HepG2 (cell line): ENCODE measurements around the gene SPSB1. TPM values are rescaled to one million over a fixed set of nuclear protein-coding genes. Genes with fewer than 3 reads are reported as not detected.

Source experiments
- CENPT ChIP-seq: sonication (generic); formaldehyde crosslinking; IDR thresholded peaks from 2 replicates; pipeline ENCODE4 v1.8.0; 2022; ENCODE audit warnings: low read depth, mild to moderate bottlenecking, moderate library complexity, missing genetic modification reagents
- DR1 ChIP-seq: sonication (generic); formaldehyde crosslinking; IDR thresholded peaks from 2 replicates; pipeline ENCODE4 v1.8.0; 2021; ENCODE audit warnings: mild to moderate bottlenecking, missing genetic modification reagents, inconsistent platforms
- FOXC1 ChIP-seq: sonication (generic); formaldehyde crosslinking; IDR thresholded peaks from 2 replicates; pipeline ENCODE4 v1.8.0; 2022; ENCODE audit warnings: mild to moderate bottlenecking, missing genetic modification reagents, borderline replicate concordance
- FOXK1 ChIP-seq: sonication (generic); formaldehyde crosslinking; IDR thresholded peaks from 2 replicates; pipeline ENCODE4 v1.4.0; 2020; ENCODE audit warnings: low read depth, missing genetic modification reagents, borderline replicate concordance
- HOXA9 ChIP-seq: sonication (generic); formaldehyde crosslinking; IDR thresholded peaks from 2 replicates; pipeline ENCODE4 v1.8.1; 2022; ENCODE audit warnings: missing genetic modification reagents, mild to moderate bottlenecking, moderate library complexity, borderline replicate concordance
- JUN ChIP-seq: sonication (generic); formaldehyde crosslinking; IDR thresholded peaks from 2 replicates; pipeline ENCODE4 v1.4.0; 2020; ENCODE audit warnings: mild to moderate bottlenecking, missing genetic modification reagents
- MAF1 ChIP-seq: sonication (generic); formaldehyde crosslinking; IDR thresholded peaks from 2 replicates; pipeline ENCODE4 v1.5.0; 2020; ENCODE audit warnings: missing genetic modification reagents, borderline replicate concordance
- NPAS2 ChIP-seq: sonication (generic); formaldehyde crosslinking; IDR thresholded peaks from 2 replicates; pipeline ENCODE4 v1.8.0; 2022; ENCODE audit warnings: mild to moderate bottlenecking, missing genetic modification reagents, borderline replicate concordance
- NR1H2 ChIP-seq: sonication (generic); formaldehyde crosslinking; IDR thresholded peaks from 2 replicates; pipeline ENCODE4 v1.8.1; 2022; ENCODE audit warnings: low read depth, missing genetic modification reagents, borderline replicate concordance
- YEATS4 ChIP-seq: sonication (generic); formaldehyde crosslinking; IDR thresholded peaks from 2 replicates; pipeline ENCODE4 v1.4.0; 2020; ENCODE audit warnings: missing genetic modification reagents, borderline replicate concordance
- ZBTB38 ChIP-seq: sonication (generic); formaldehyde crosslinking; IDR thresholded peaks from 2 replicates; pipeline ENCODE4 v1.5.1; 2020; ENCODE audit warnings: mild to moderate bottlenecking, missing genetic modification reagents
- ZFX ChIP-seq: sonication (generic); formaldehyde crosslinking; IDR thresholded peaks from 2 replicates; pipeline ENCODE4 v1.4.0; 2020; ENCODE audit warnings: mild to moderate bottlenecking, low read depth, missing genetic modification reagents, moderate library complexity
- ZNF264 ChIP-seq: sonication (generic); formaldehyde crosslinking; IDR thresholded peaks from 2 replicates; pipeline ENCODE4 v1.4.0; 2020; ENCODE audit warnings: missing genetic modification reagents
- ZNF530 ChIP-seq: sonication (generic); formaldehyde crosslinking; IDR thresholded peaks from 2 replicates; pipeline ENCODE4 v1.5.0; 2020; ENCODE audit warnings: low read depth, mild to moderate bottlenecking, missing genetic modification reagents
- ZNF839 ChIP-seq: sonication (generic); formaldehyde crosslinking; IDR thresholded peaks from 2 replicates; pipeline ENCODE4 v1.4.0; 2020; ENCODE audit warnings: missing genetic modification reagents, mild to moderate bottlenecking, borderline replicate concordance
- polyA plus RNA-seq, 8 experiments: library from polyadenylated mRNA; depleted of rRNA in 3 of 8; stranded (reverse) in 7 of 8; unstranded in 1 of 8; fragments of >200 nt; fragmentation: Illumina TruSeq in 4 of 8; extraction: Trizol in 4 of 8; gene quantifications; 2 replicates each; pipeline versions ENCODE4 v1.2.1 to v1.2.3, GENCODE V29; 2011 to 2016; ENCODE audit warnings: low read depth in 4 of 8, missing spikeins in 1 of 8, mixed read lengths in 1 of 8; ENCODE audit not compliant: insufficient read depth in 1 of 8
- total RNA-seq, 5 experiments: library from RNA; depleted of rRNA; stranded (reverse); fragments of >200 nt; fragmentation: Illumina TruSeq; extraction: Trizol; gene quantifications; 2 replicates each; pipeline ENCODE4 v1.2.3, GENCODE V29; 2016; ENCODE audit warnings: low read depth in 1 of 5
- TF ChIP-seq, protein P1 (sequence below): sonication (generic); formaldehyde crosslinking; IDR thresholded peaks from 2 replicates; pipeline ENCODE4 v1.8.0; 2023; ENCODE audit warnings: mild to moderate bottlenecking, missing genetic modification reagents
- TF ChIP-seq, protein P2 (sequence below): sonication (generic); formaldehyde crosslinking; IDR thresholded peaks from 2 replicates; pipeline ENCODE4 v1.8.1; 2023; ENCODE audit warnings: mild to moderate bottlenecking, missing genetic modification reagents
- TF ChIP-seq, protein P3 (sequence below): sonication (generic); formaldehyde crosslinking; IDR thresholded peaks from 2 replicates; pipeline ENCODE4 v1.8.1; 2023; ENCODE audit warnings: mild to moderate bottlenecking, missing genetic modification reagents, borderline replicate concordance
- TF ChIP-seq, protein P4 (sequence below): sonication (generic); formaldehyde crosslinking; IDR thresholded peaks from 2 replicates; pipeline ENCODE4 v1.4.0; 2020; ENCODE audit warnings: low read depth, missing genetic modification reagents
- TF ChIP-seq, protein P5 (sequence below): sonication (generic); formaldehyde crosslinking; IDR thresholded peaks from 2 replicates; pipeline ENCODE4 v1.5.1; 2020; ENCODE audit warnings: missing genetic modification reagents, mild to moderate bottlenecking, borderline replicate concordance

SPSB1 gene
- total and polyA plus RNA-seq, 2 of the 13 experiments (the other 11 are each of a cell fraction or from before 2014, with no cell fraction given), result 5.0 to 8.0 TPM

DNA sequence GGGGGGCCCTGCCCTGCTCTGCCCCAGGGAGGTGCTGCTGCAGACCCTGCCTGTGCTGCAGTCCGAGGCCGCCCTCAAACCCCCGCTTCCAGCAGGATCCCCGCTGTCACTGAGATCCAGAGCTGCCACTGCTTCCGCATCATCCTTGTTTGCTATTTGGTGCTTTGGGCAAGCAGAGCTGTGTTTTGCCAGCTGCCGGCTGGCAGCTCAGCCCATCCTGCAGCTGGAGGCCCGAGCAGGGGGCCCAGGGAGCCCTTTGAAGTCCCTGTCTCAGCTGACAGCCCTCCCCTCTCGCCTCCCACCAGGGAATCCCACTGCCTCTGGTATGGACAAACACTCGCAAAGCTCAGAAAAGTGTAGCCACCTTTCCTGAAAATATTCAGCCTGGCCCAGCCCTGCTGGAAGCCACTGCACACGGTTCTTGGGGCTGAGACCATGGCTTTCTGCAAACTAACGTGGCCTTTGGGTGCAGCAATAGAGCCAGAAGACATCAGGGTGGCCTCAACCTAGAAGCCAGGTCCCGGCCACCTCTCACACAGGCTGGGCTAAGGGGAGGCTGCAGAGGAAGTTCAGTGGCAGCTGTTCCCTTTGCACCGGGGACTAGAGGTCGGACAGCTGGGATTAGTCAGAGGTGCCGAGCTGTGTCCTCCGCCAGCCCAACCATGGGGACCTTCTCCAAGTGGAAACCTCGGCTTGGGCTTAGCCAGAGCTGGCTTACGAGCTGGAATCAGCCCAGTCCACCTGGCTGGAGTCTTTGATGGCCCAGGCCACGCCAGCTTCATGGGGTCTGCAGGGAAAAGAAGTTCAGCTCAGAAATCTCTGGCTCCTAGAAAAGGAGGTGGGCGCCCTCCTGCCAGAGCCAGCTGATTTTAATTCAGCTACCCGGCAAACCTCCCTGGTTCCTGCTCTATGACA, 107.1 kb downstream of the SPSB1 start (continued):
- TF ChIP-seq HOXA9 (CRISPR knock-in tag), result no peak
- peak; percentile 42; the same call in 1 of the 2 replicates for TF ChIP-seq YEATS4 (CRISPR knock-in tag)
- TF ChIP-seq NR1H2, result no peak
- TF ChIP-seq FOXC1 (CRISPR knock-in tag), result peak; percentile 23; the same call in 1 of the 2 replicates
- TF ChIP-seq ZNF264 (CRISPR knock-in tag), result no peak
- peak; percentile 88; the same call in 1 of the 2 replicates for TF ChIP-seq ZNF839 (CRISPR knock-in tag)
- TF ChIP-seq, protein P1, sequence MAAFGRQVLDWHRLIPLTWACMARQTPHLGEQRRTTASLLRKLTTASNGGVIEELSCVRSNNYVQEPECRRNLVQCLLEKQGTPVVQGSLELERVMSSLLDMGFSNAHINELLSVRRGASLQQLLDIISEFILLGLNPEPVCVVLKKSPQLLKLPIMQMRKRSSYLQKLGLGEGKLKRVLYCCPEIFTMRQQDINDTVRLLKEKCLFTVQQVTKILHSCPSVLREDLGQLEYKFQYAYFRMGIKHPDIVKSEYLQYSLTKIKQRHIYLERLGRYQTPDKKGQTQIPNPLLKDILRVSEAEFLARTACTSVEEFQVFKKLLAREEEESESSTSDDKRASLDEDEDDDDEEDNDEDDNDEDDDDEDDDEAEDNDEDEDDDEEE (CRISPR knock-in tag), result no peak
- no peak for TF ChIP-seq ZNF530 (CRISPR knock-in tag)
- no peak for TF ChIP-seq MAF1 (CRISPR knock-in tag)
- TF ChIP-seq CENPT, result no peak
- no peak for TF ChIP-seq ZBTB38 (CRISPR knock-in tag)
- no peak for TF ChIP-seq FOXK1 (CRISPR knock-in tag)
- TF ChIP-seq DR1 (CRISPR knock-in tag), result no peak
- TF ChIP-seq NPAS2, result no peak
- TF ChIP-seq, protein P2, sequence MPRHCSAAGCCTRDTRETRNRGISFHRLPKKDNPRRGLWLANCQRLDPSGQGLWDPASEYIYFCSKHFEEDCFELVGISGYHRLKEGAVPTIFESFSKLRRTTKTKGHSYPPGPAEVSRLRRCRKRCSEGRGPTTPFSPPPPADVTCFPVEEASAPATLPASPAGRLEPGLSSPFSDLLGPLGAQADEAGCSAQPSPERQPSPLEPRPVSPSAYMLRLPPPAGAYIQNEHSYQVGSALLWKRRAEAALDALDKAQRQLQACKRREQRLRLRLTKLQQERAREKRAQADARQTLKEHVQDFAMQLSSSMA (CRISPR knock-in tag), result no peak; the same call in 1 of the 2 replicates
- TF ChIP-seq JUN (CRISPR knock-in tag), result no peak
- TF ChIP-seq ZFX (CRISPR knock-in tag), result peak; percentile 37
- TF ChIP-seq, protein P3, sequence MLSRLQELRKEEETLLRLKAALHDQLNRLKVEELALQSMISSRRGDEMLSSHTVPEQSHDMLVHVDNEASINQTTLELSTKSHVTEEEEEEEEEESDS (CRISPR knock-in tag), result no peak
- TF ChIP-seq, protein P4, sequence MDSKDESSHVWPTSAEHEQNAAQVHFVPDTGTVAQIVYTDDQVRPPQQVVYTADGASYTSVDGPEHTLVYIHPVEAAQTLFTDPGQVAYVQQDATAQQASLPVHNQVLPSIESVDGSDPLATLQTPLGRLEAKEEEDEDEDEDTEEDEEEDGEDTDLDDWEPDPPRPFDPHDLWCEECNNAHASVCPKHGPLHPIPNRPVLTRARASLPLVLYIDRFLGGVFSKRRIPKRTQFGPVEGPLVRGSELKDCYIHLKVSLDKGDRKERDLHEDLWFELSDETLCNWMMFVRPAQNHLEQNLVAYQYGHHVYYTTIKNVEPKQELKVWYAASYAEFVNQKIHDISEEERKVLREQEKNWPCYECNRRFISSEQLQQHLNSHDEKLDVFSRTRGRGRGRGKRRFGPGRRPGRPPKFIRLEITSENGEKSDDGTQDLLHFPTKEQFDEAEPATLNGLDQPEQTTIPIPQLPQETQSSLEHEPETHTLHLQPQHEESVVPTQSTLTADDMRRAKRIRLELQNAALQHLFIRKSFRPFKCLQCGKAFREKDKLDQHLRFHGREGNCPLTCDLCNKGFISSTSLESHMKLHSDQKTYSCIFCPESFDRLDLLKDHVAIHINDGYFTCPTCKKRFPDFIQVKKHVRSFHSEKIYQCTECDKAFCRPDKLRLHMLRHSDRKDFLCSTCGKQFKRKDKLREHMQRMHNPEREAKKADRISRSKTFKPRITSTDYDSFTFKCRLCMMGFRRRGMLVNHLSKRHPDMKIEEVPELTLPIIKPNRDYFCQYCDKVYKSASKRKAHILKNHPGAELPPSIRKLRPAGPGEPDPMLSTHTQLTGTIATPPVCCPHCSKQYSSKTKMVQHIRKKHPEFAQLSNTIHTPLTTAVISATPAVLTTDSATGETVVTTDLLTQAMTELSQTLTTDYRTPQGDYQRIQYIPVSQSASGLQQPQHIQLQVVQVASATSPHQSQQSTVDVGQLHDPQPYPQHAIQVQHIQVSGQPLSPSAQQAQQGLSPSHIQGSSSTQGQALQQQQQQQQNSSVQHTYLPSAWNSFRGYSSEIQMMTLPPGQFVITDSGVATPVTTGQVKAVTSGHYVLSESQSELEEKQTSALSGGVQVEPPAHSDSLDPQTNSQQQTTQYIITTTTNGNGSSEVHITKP (CRISPR knock-in tag), result no peak
- TF ChIP-seq, protein P5, sequence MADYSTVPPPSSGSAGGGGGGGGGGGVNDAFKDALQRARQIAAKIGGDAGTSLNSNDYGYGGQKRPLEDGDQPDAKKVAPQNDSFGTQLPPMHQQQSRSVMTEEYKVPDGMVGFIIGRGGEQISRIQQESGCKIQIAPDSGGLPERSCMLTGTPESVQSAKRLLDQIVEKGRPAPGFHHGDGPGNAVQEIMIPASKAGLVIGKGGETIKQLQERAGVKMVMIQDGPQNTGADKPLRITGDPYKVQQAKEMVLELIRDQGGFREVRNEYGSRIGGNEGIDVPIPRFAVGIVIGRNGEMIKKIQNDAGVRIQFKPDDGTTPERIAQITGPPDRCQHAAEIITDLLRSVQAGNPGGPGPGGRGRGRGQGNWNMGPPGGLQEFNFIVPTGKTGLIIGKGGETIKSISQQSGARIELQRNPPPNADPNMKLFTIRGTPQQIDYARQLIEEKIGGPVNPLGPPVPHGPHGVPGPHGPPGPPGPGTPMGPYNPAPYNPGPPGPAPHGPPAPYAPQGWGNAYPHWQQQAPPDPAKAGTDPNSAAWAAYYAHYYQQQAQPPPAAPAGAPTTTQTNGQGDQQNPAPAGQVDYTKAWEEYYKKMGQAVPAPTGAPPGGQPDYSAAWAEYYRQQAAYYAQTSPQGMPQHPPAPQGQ, result no peak
